NCI-H128 (cell line): ENCODE measurements around the gene CHST9.
"Not testable (repeated sequence)": the region's sequence is repeated elsewhere in the genome, so short reads cannot be mapped to it uniquely, and the experiment has no call there.

Experiments used
- DNase-seq: peaks from one replicate; lab custom pipeline; 2025; ENCODE audit not compliant: unreplicated experiment; lab: John Stamatoyannopoulos, UW

The CHST9 gene

DNA sequence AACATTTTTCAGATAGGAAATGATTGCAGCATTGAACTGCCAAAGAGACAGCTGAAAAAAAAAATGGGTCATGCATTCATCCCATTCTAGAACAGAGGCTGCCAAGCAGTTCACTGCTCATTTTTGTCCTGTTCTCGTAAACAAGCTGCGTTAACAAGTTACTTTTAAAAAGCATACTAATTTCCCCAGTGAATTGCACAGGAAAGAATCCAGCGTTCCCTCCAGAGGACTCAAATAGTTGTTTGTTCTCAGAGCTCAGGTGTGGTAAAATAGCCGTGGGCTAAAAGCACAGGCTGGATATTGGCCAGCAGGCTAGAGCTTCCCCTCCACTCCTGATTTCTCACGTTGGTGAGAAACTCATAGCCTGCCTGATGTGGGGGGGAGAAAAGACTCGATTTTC lies 243.5 kb downstream of the CHST9 start:
- no peak for DNase-seq

DNA sequence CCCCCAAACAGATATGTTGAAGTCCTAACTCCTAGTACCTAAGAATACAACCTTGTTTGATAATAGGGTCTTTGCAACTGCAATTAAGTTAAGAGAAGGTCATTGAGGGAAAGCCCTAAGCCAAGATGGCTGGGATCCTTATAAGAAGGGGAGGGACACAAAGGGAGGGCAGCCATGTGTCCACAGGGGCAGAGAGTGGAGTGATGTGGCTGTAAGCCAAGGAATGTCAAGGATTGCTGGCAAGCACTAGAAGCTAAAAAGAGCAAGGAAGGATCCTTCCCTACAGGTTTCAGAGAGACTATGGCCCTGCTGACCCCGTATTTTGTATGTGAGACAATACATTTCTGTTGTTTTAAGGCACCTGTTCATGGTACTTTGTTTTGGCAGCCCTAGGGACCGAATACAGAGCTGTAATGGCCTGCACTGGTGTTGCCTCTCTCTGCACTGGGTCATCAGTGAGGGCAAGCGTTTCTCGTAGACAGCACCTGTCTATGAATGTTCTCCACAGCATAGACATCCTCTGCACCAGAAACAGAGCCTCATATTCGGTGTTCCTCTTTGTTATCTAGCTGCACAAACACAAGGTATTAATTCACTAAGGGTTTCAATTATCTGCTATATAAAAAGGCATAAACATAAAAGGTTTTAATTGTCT lies 244.2 kb downstream of the CHST9 start:
- no peak for DNase-seq

DNA sequence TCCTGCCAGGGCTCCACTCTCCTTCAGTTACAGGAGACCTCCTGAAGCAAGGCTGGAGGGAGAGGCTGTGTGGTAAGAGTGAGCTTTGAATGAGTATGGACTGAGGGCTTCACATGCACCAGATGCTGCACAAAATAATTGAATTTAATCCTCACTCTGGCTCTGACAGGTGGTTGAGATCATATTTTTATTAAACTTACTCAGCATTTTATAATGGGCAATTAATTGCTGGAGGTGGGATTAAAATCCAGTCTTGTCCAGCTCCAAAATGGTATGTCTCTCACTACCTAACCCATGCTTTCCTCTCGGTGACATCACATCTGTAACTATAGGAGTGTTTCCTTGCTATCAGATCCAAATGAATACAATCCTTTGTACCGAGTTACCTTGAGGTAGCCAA lies 253.4 kb downstream of the CHST9 start:
- no peak for DNase-seq

DNA sequence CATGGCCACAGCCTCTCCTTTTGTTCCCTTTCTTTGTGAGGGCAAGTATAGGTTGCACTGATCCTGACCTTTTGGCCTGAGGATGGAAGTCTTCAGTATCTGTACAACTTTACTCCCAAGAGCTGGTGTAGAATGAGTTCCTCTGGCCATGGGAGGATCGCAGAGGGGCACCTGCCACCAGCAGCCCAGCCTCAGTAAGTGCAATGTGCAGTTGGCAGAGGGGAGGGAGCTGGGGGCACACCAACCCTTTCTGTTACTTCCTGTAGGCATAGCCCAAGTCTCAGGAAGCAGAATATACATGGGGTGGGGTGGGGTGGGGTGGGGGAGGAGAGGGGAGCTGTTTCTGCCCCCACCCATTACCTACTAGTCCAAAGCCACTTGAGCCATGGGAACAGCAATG lies 254.5 kb downstream of the CHST9 start:
- DNase-seq = no peak

DNA sequence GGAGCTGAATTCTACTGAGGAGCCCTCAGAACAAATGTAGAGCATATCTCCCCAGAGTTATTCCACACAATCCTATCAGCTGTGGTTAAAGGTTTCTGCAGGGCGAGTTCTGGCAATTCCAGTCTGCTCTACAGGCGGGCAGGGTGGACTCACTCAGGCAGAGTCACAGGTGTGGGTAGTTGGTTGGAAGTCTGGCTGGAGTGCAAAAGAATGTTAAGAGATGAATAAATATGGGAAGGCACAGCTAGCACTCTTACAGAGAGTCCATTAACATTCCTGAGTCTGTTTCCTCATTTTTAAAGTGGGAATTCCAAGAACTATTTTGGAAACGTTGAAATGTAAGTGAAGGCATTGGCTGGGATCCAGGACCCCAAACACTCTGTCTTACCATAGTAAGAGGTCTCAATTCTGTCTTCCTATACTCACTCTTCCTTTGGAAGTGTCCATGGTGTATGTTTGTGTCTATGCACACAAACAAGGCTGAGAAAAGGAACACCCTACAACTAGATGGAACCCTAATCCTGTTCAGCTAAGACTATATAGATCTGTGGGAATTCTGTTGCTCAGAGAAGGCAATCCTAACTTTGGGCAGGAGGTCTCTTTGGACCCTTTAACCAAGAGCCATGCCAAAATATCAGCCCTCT lies 256.3 kb downstream of the CHST9 start:
- no peak for DNase-seq

DNA sequence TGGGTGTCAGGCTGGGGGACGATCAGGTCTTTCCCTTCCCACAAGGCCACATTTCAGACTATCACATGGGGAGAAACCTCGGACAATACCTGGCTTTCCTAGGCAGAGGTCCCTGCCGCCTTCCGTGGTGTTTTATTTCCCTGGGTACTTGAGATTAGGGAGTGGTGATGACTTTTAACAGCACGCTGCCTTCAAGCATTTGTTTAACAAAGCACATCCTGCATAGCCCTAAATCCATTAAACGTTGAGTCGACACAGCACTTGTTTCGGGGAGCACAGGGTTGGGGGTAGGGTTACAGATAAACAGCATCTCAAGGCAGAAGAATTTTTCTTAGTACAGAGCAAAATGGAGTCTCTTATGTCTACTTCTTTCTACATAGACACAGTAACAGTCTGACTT lies 257.3 kb downstream of the CHST9 start:
- not testable (repeated sequence) for DNase-seq

DNA sequence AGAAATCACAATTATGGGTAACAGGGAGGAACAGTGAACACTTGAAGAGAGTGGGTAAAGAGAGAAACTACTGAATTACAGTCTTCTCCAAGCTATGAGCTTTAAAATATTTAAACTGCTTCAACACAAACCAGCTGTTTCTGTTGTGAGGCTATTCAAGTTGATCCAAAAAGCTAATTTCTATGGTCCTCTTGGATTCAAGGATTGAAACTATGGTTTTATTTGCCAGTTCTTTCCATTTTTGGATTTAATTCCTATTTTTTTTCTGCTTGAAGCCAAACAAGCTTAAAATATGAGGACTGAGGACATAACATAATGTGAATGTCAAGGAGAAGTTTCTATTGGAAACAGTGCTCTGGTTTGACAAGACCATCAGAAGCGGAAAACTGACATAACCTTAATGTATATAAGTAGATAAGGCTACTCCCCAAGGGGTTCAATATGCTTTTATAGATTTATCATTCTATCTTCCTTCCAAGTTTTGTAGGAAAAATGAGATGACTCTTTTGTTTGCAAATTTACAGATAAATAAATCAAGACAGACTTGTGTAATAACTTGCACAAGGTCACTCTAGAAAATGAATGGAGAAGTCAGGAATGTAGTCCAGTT lies 258.9 kb downstream of the CHST9 start:
- no peak for DNase-seq

DNA sequence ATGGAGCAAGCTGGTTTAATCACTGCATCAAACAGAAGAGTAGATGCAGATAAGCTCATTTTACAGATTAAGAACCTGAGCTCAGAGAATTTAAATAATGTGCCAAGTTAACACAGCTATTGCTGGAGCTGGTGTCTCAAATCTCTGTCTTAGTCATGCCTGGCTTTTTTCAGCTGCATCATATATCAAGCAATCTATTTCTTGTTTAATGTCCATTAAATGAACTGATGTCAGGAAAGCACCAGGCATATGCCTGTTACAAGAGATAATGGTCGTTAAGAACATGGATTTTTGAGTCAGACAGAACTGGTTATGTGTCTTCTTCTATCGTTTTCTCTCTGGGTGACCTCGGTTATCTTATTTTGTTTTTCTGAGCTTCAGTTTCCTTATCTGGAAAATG lies 259.8 kb downstream of the CHST9 start:
- DNase-seq = no peak

DNA sequence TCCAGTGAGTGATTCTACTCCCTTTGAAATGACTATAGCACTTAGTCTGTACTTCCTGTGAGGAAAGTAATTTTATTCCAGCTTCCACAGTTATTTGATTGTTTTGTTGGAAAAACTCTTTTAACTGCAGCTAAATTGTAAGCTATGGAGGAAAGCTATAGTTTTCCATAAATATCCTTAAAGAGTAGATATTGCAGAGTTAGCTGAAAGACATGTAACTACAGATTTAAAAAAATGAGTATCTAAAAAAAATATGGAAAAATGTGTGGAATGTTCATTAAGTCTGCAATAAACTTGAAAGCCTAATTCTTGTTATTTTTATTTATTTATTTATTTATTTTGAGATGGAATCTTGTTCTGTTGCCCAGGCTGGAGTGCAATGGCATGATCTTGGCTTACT lies 262.8 kb downstream of the CHST9 start:
- no peak for DNase-seq

DNA sequence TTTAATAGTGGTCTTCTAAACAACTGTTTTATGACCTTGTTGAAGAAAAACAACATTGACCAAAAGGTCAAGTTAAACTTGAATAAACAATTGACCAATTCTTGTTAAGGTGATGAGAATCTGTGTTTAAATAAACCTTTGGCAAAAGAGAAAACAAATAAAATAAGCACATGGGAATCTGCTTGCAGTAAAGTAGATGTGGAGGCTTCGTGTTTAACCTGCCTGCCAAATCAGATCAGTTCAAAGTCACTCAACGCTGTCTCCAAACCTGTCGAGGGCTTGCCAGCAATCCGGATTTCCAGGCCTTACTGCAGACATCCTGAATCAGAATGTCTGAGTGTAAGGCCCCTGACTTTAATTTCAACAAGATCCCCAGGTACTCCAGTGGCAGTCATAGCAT lies 264.5 kb downstream of the CHST9 start:
- no peak for DNase-seq

DNA sequence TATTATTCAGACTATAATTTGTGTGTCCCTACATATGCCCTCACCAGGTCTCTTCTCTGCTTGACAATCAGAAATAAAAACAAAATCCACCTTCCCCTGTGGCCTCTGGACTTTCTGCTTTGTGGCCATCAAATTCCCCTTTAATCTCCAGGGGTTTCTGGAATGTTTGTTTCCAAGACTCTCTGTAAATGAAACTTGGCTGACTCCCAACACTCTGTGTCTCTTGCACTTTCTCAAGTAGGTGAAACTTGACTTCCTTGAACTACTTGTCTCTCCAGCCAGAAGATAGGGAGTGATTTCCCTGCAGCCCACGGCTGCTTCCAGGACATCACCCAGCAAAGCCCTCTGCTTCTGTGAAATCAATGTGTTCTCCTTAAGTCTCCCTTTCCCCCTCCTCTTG lies 265.5 kb downstream of the CHST9 start:
- no peak for DNase-seq

DNA sequence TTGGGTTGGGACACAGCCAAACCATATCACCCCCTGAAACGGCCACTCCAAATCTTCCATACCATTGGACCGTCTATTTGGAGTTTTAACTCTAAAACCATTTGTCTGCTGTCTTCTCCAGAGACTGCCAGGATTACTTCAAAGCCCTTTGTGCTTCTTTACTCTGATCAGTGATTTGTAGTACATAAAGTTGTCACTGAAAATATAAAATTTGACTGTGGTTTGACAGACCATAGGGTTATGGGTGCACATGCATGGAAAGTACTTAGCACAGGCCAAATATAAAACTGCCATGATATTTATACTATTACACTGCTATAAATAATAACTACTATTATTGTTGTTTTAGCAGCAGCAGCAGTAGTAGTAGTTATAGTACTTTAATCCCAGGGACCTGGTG lies 265.9 kb downstream of the CHST9 start:
- no peak for DNase-seq

DNA sequence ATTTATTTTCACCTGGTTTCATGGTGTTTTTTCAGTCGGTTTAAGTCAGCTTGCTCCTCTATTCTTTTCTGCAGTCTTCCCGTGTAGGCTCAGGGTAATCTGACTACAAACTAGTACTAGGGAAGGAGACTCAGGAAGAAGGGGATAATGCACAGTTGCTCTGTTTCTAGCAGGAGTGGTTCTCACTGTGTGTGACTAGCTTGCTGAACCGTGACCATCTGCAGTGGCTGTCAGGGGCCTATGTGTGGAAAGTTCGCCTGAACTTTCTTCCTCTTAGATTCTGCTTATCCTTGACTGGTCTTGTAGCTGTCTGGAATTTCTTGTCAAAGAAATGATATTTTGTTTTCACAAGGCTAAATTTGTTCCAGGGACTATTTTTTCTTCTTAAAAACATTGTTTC lies 273.3 kb downstream of the CHST9 start:
- DNase-seq = no peak

DNA sequence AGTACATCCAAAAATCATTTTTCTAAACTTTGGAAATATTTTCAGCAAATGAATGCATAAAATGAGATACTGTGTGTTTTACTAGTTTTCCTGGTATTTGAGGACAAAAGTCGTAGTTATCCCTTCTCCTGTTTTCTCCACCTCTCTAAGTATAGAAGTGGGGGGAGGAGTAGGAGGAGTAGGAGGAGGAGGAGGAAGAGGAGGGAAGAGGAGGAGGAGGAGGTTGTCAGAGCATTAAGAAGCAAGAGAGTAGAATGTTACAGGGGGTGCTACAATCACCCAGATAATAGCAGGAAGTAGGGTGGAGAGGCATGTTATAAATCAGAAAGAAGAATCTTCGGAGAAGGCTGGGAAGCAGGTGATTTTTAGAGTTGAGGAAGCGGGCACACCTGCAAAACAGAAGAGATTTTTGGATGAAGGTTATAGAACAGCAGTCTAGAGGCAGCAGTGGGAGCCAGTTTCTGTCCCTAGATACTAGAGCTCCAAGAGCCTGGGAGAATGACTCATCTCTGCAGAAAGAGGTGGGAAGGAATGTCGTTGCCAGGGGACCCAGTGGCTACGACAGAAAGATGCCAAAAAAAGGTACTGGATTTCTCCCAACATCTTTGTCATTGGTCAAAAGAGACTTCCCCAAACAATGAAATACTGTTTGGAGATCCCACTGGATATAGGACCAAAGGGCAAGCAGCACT lies 275.4 kb downstream of the CHST9 start:
- DNase-seq = no peak

DNA sequence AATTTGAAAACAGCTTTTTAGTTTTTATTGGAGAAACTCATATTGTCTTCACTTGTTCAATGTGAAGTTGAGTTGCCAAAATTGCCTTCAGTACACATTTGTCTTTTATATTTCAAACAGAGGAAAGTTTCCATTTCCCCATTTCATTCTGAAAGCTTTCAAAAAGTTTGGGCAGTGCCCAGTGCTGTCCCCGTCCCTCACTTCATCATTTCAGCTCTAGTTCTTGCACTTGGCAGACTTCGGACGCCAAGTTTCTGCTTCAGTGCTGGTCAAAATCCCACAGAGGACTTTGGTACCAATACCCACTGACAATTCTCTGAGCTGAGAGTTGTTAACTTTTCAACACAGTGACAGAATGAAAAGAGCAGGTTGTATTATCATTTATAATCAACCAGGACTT lies 276.2 kb downstream of the CHST9 start:
- no peak for DNase-seq

DNA sequence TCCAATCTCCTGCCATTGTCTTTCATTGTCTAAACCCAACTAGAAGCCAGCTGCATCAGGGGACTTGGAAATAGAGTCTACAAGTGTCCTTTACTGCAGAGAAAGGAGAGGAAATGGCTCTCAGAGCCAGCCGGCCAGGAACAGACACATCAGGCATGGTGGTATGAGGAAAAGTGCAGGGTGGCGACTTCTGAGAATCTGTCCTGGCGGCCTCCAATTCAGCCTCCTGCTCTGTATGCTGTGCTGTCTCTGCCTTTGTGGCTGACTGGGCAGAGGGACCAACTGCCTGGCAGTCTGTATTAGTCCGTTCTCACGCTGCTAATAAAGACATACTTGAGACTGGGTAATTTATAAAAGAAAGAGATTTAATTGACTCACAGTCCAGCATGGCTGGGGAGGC lies 282.8 kb downstream of the CHST9 start:
- no peak for DNase-seq

DNA sequence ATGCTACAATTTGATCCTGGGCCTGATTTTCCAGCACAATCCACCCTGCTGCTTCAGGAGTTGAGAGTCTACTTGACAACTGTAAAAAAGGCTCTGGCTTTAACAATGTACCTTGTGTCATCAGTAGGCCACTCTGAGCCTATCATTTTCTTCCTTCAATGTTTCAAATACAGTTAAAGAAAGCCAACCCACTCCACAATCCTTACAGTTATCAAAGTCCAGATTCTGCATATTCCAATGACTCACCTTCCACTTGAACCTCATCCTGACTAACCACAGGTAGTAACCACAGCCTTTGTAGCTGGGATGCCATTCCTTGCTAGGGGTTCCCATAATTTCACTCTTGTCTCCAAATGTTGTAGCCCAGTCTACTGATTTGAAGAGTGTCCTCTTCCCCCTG lies 284.1 kb downstream of the CHST9 start:
- DNase-seq = no peak

DNA sequence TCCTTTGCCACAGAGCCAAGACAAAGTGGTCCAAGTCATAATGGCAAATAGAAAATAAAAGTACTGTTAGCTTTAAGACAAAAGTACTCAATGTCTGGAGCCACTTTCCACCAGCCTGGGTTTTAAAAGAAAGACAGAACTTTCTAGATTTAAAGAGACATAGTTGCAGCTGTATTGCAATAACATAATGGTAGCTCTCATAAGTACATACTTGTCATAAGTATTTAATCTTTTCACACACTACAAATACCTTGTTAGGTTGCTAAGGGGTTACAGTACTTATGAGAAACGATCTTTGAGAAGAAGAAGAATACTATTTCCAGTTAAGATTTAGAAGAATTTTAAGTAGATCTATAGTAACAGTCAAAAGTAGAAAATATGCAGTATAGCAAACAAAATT lies 290.7 kb downstream of the CHST9 start:
- no peak for DNase-seq

DNA sequence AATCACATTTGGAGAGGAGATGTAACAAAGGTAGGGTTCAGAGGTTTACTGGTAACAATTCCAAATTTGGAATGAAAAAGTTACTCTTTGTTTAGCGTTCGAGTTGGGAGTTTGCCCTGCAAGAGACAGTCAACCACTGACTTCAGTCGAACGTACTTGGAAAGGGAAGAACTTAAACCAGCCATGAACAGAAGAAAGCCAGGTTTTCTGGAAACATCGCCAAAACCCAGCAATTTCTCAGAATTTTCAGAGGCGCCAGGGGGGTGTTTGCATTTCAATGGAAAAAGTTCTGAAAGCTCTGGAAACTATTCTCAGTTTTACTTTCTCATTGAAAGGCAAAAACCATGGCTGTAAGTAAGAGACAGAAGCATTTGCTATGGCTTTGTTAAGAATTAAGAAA lies 291.1 kb downstream of the CHST9 start:
- DNase-seq = no peak

DNA sequence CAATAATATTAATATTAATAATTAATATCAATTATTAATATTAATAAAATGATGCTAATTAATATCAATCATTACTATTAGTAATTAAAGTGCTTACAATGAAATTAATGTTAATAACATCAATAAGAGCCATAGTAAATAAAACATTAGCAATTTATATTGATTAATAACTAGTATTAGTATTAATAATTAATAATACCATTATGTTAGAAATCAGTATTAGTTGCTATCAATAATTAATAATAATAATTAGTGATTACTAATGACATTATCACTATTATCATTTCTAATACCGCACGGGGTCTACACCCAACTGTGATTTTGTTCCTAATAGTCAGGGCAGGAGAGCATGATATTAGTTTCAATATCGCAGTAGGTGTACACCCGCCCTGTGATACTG lies 296.8 kb downstream of the CHST9 start:
- DNase-seq = no peak

DNA sequence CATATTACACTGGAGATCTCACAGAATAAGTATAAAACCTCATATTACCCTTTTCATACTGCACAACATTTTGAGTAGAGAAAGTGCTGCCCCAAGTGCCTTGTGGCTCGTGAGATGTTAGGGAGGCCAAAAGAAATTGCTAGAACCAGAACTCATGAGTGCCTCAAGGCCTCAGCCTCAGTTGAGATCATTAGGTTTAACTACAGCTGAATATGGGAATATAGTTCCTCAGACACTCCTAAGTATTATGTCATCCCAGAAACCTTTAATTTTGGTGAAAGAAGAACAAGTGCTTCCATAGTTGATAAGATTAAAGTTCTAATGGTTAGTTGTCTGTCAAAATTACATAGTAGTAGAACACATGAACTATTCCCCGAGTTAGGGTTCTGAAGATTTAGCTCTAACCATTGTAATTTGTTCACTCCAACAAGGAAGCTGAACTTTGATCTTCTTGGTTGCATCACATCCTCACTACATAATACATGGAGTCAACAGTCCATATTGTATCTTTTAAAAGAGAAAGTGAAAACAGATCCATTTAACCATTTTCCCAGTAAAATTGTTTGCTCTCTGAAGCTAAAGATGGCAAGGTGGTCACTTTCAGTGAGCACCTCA lies 310.0 kb downstream of the CHST9 start:
- DNase-seq = no peak

DNA sequence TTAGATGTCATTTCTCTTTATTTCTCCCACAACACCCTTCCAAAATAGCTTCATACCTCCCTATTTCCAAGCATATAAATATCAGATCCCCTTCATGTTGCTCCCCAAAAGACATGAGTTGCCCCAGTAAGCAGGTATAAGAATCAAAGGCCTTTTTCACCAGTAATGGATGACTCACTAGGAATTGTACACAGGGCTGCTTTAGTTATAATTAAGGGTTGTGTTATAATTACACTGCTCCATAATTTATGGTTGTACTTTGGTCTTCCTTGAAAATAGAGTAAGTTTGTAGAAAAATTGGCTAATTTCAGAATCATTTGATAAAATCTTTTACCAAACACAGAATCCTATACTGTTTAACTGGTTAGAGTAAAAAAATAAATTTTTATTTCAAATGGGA lies 310.8 kb downstream of the CHST9 start:
- no peak for DNase-seq
